ENCODE measurements around the gene SECTM1.

GRCh38 chr17:82302568-82302963, 31.0 kb downstream of the SECTM1 start:
- TF ChIP-seq REST (IDR thresholded peaks at IDR 0.05; ENCODE audit: low read depth) (no peak), TAF1 (IDR thresholded peaks at IDR 0.05; ENCODE audit: low read depth) (no peak), MAX (IDR thresholded peaks at IDR 0.05) (no peak), YY1 (IDR thresholded peaks at IDR 0.05; ENCODE audit: low read depth) (no peak), TCF12 (IDR thresholded peaks at IDR 0.05; ENCODE audit: low read depth) (no peak), CREB1 (IDR thresholded peaks at IDR 0.05; ENCODE audit: low read depth) (no peak), RAD21 (IDR thresholded peaks at IDR 0.05; ENCODE audit: low read depth) (no peak), NFIC (IDR thresholded peaks at IDR 0.05) (no peak)
